Fibroblast of lung (primary cell): ENCODE measurements around the gene THEMIS2. TPM values are rescaled to one million over a fixed set of nuclear protein-coding genes. Genes with fewer than 3 reads are reported as not detected.

Experiments
- DNase-seq, 2 donors: peaks; one replicate each; pipeline versions ENCODE4 v3.0.0 to v3.0.0-alpha.2; 2010; ENCODE audit warnings: low read depth in 2 of 2
- H2AFZ ChIP-seq: 2 replicates; pipeline ENCODE4 v1.5.1; 2012; ENCODE audit warnings: low read length, control low read depth, inconsistent platforms
- H3K27ac ChIP-seq: 2 replicates; pipeline ENCODE4 v1.5.1; 2011; ENCODE audit warnings: low read length, control low read depth; ENCODE audit not compliant: insufficient read depth
- H3K27me3 ChIP-seq: 2 replicates; pipeline ENCODE4 v1.5.1; 2011; ENCODE audit warnings: mild to moderate bottlenecking, low read length; ENCODE audit not compliant: control insufficient read depth, insufficient read depth
- H3K36me3 ChIP-seq: 2 replicates; pipeline ENCODE4 v1.5.1; 2011; ENCODE audit warnings: low read length; ENCODE audit not compliant: control insufficient read depth, insufficient read depth
- H3K4me1 ChIP-seq: 2 replicates; pipeline ENCODE4 v1.5.1; 2011; ENCODE audit warnings: low read length; ENCODE audit not compliant: control insufficient read depth, insufficient read depth; ENCODE audit errors: extremely low read depth
- H3K4me2 ChIP-seq: 2 replicates; pipeline ENCODE4 v1.5.1; 2011; ENCODE audit warnings: low read length, control low read depth; ENCODE audit not compliant: insufficient read depth; ENCODE audit errors: extremely low read depth
- H3K4me3 ChIP-seq, 4 experiments: fragments of 200-600 bp in 1 of 4; sonication (generic) in 1 of 4; replicated peaks in 1 of 4; 2 replicates each; pipeline ENCODE4 v1.5.1; 2011 to 2016; ENCODE audit warnings: low read length in 4 of 4, low read depth in 3 of 4, mild to moderate bottlenecking in 3 of 4, control low read depth in 2 of 4, inconsistent platforms in 1 of 4, mixed read lengths in 1 of 4; ENCODE audit not compliant: insufficient read depth in 1 of 4; ENCODE audit errors: control extremely low read depth in 1 of 4
- H3K79me2 ChIP-seq: 2 replicates; pipeline ENCODE4 v1.5.1; 2012; ENCODE audit warnings: mild to moderate bottlenecking, low read length, inconsistent platforms; ENCODE audit not compliant: control insufficient read depth, insufficient read depth
- H3K9ac ChIP-seq: 2 replicates; pipeline ENCODE4 v1.5.1; 2011; ENCODE audit warnings: mild to moderate bottlenecking, low read length, control low read depth; ENCODE audit not compliant: insufficient read depth
- H3K9me3 ChIP-seq: 2 replicates; pipeline ENCODE4 v1.5.1; 2012; ENCODE audit warnings: low read depth, low read length; ENCODE audit not compliant: control insufficient read depth, insufficient read depth
- H4K20me1 ChIP-seq: 2 replicates; pipeline ENCODE4 v1.5.1; 2011; ENCODE audit warnings: low read length; ENCODE audit not compliant: control insufficient read depth, insufficient read depth; ENCODE audit errors: extremely low read depth
- CTCF ChIP-seq, 2 donors: IDR thresholded peaks in 1 of 2; conservative IDR thresholded peaks in 1 of 2; 1 replicate in 1 of 2; 2 replicates in 1 of 2; pipeline ENCODE4 v1.5.1; 2011 to 2012; ENCODE audit warnings: low read length in 2 of 2, control low read depth in 1 of 2, inconsistent platforms in 1 of 2, low read depth in 1 of 2, mild to moderate bottlenecking in 1 of 2
- EZH2 ChIP-seq: IDR thresholded peaks from 2 replicates; pipeline ENCODE4 v1.5.1; 2012; ENCODE audit warnings: low read length, control low read depth, mild to moderate bottlenecking; ENCODE audit errors: missing control alignments
- polyA plus RNA-seq, 2 donors: library from polyadenylated mRNA; depleted of rRNA in 1 of 2; stranded (reverse) in 1 of 2; unstranded in 1 of 2; fragments of >200 nt; gene quantifications; 2 replicates each; pipeline ENCODE4 v1.2.1, GENCODE V29; 2011 to 2012; ENCODE audit warnings: missing spikeins in 1 of 2
- total RNA-seq: library from RNA; depleted of rRNA; stranded (reverse); fragments of >200 nt; gene quantifications from 2 replicates; pipeline ENCODE4 v1.2.1, GENCODE V29; 2014

THEMIS2 gene
- total and polyA plus RNA-seq, 2 donors (not counting 1 experiment from before 2014, with no cell fraction given) = 4.0 to 43.6 TPM

GRCh38 chr1:27833470-27833869 lies 38.9 kb upstream of the THEMIS2 start:
- no peak for TF ChIP-seq EZH2
- TF ChIP-seq CTCF (conservative IDR thresholded peaks at IDR 0.05 in 1 of 2, IDR thresholded peaks at IDR 0.05 in 1 of 2; ENCODE audit: low read depth in 1 of 2, low read length in 2 of 2) = no peak

GRCh38 chr1:27835046-27835445 lies 37.3 kb upstream of the THEMIS2 start:
- Histone ChIP-seq H4K20me1 (peaks cover 3% of the 10 kb centered on the region), H3K4me3 (no peak overlapping the region), H3K4me2 (no peak overlapping the region), H3K79me2 (peaks cover 58% of the 10 kb centered on the region), H3K4me1 (peaks cover 8% of the 10 kb centered on the region), H2AFZ (no peak overlapping the region), H3K27me3 (no peaks in the 10 kb centered on the region), H3K9ac (no peak overlapping the region), H3K27ac (no peak overlapping the region), H3K9me3 (no peaks in the 10 kb centered on the region), H3K36me3 (no peaks in the 10 kb centered on the region)
- DNase-seq = no peak
- no peak for TF ChIP-seq CTCF (conservative IDR thresholded peaks at IDR 0.05 in 1 of 2, IDR thresholded peaks at IDR 0.05 in 1 of 2; ENCODE audit: low read depth in 1 of 2, low read length in 2 of 2)
- TF ChIP-seq EZH2 = no peak

More at GRCh38 chr1:27833470-27833869, 38.9 kb upstream of the THEMIS2 start:
- Histone ChIP-seq H3K4me1 (peaks cover 8% of the 10 kb centered on the region), H3K27me3 (no peaks in the 10 kb centered on the region), H3K9me3 (no peaks in the 10 kb centered on the region), H3K4me3 (no peak overlapping the region), H3K4me2 (no peak overlapping the region), H4K20me1 (peaks cover 3% of the 10 kb centered on the region), H3K27ac (no peak overlapping the region), H3K79me2 (peaks cover 58% of the 10 kb centered on the region), H3K36me3 (no peaks in the 10 kb centered on the region), H2AFZ (no peak overlapping the region), H3K9ac (no peak overlapping the region)
- no peak for DNase-seq

- Histone ChIP-seq H3K4me2 (no peak overlapping the region), H3K27me3 (no peaks in the 10 kb centered on the region), H2AFZ (no peak overlapping the region), H3K9me3 (no peaks in the 10 kb centered on the region), H3K27ac (no peak overlapping the region), H3K36me3 (no peaks in the 10 kb centered on the region), H3K4me1 (peaks cover 8% of the 10 kb centered on the region), H4K20me1 (peaks cover 3% of the 10 kb centered on the region), H3K4me3 (no peak overlapping the region), H3K79me2 (peaks cover 58% of the 10 kb centered on the region), H3K9ac (no peak overlapping the region)
- no peak for TF ChIP-seq EZH2
- no peak for TF ChIP-seq CTCF (conservative IDR thresholded peaks at IDR 0.05 in 1 of 2, IDR thresholded peaks at IDR 0.05 in 1 of 2; ENCODE audit: low read depth in 1 of 2, low read length in 2 of 2)
- no peak for DNase-seq
Observed at GRCh38 chr1:27835501-27835900, 36.8 kb upstream of the THEMIS2 start.
